HEK293 (cell line): ENCODE measurements around the gene TAP2.

ENCODE experiments used
- KLF16 ChIP-seq: fragments of 450-650 bp; formaldehyde crosslinking; IDR thresholded peaks from 2 replicates; pipeline ENCODE4 v1.5.1; 2017; ENCODE audit warnings: missing biosample characterization, missing genetic modification characterization
- OVOL3 ChIP-seq: fragments of 450-650 bp; formaldehyde crosslinking; IDR thresholded peaks from 2 replicates; pipeline ENCODE4 v1.5.1; 2016; ENCODE audit warnings: missing biosample characterization, missing genetic modification characterization
- PRDM1 ChIP-seq: fragments of 450-650 bp; formaldehyde crosslinking; IDR thresholded peaks from 2 replicates; pipeline ENCODE4; 2016; ENCODE audit warnings: missing biosample characterization, missing genetic modification characterization
- REPIN1 ChIP-seq: fragments of 450-650 bp; formaldehyde crosslinking; IDR thresholded peaks from 2 replicates; pipeline ENCODE4 v1.5.1; 2017; ENCODE audit warnings: missing biosample characterization, missing genetic modification characterization, low read depth
- SCRT2 ChIP-seq: fragments of 450-650 bp; formaldehyde crosslinking; IDR thresholded peaks from 2 replicates; pipeline ENCODE4 v1.5.1; 2016; ENCODE audit warnings: missing biosample characterization, missing genetic modification characterization
- ZBTB1 ChIP-seq: fragments of 450-650 bp; formaldehyde crosslinking; IDR thresholded peaks from 2 replicates; pipeline ENCODE4 v1.5.1; 2016; ENCODE audit warnings: missing biosample characterization, missing genetic modification characterization
- ZNF202 ChIP-seq: fragments of 450-650 bp; formaldehyde crosslinking; IDR thresholded peaks from 2 replicates; pipeline ENCODE4 v1.5.1; 2016; ENCODE audit warnings: missing biosample characterization, missing genetic modification characterization, borderline replicate concordance
- ZNF221 ChIP-seq: fragments of 450-650 bp; formaldehyde crosslinking; IDR thresholded peaks from 2 replicates; pipeline ENCODE4 v1.5.1; 2017; ENCODE audit warnings: missing biosample characterization, missing genetic modification characterization, borderline replicate concordance
- ZNF274 ChIP-seq, 2 experiments: fragments of 200-500 bp in 1 of 2; fragments of 450-650 bp in 1 of 2; sonication (Bioruptor generic) in 1 of 2; formaldehyde crosslinking in 1 of 2; IDR thresholded peaks; 2 replicates each; pipeline versions ENCODE4 v1.5.1 to v1.6.1; 2014 to 2016; ENCODE audit warnings: borderline replicate concordance in 1 of 2, inconsistent platforms in 1 of 2, low read length in 1 of 2, missing biosample characterization in 1 of 2, missing genetic modification characterization in 1 of 2
- ZNF354C ChIP-seq: fragments of 450-650 bp; formaldehyde crosslinking; IDR thresholded peaks from 2 replicates; pipeline ENCODE4 v1.5.1; 2016; ENCODE audit warnings: missing biosample characterization, missing genetic modification characterization, low read depth, borderline replicate concordance
- ZNF549 ChIP-seq: fragments of 450-650 bp; IDR thresholded peaks from 2 replicates; pipeline ENCODE4 v1.5.1; 2018; ENCODE audit warnings: missing biosample characterization, missing genetic modification characterization, mild to moderate bottlenecking, inconsistent platforms, moderate library complexity
- ZNF624 ChIP-seq: fragments of 450-650 bp; formaldehyde crosslinking; IDR thresholded peaks from 2 replicates; pipeline ENCODE4 v1.5.1; 2017; ENCODE audit warnings: missing biosample characterization, missing genetic modification characterization
- ZNF626 ChIP-seq: fragments of 450-650 bp; sonication (Bioruptor Pico); formaldehyde crosslinking; IDR thresholded peaks from 2 replicates; pipeline ENCODE4 v1.5.1; 2018; ENCODE audit warnings: missing biosample characterization, missing genetic modification characterization, inconsistent platforms
- ZNF660 ChIP-seq: fragments of 450-650 bp; IDR thresholded peaks from 2 replicates; pipeline ENCODE4 v1.5.1; 2018; ENCODE audit warnings: missing biosample characterization, mild to moderate bottlenecking, missing genetic modification characterization
- ZNF791 ChIP-seq: fragments of 450-650 bp; formaldehyde crosslinking; IDR thresholded peaks from 2 replicates; pipeline ENCODE4 v1.5.1; 2016; ENCODE audit warnings: missing biosample characterization, missing genetic modification characterization
- ZNF830 ChIP-seq: fragments of 450-650 bp; IDR thresholded peaks from 2 replicates; pipeline ENCODE4 v1.5.0; 2018; ENCODE audit warnings: missing biosample characterization, missing genetic modification characterization, low read depth, mild to moderate bottlenecking, moderate library complexity
- ZSCAN16 ChIP-seq: fragments of 450-650 bp; formaldehyde crosslinking; IDR thresholded peaks from 2 replicates; pipeline ENCODE4 v1.5.1; 2016; ENCODE audit warnings: missing biosample characterization, missing genetic modification characterization
- ZSCAN30 ChIP-seq: fragments of 450-650 bp; IDR thresholded peaks from 2 replicates; pipeline ENCODE4 v1.5.1; 2018; ENCODE audit warnings: missing biosample characterization, mild to moderate bottlenecking, missing genetic modification characterization, moderate library complexity
- TF ChIP-seq, protein P1 (sequence below): fragments of 450-650 bp; formaldehyde crosslinking; IDR thresholded peaks from 2 replicates; pipeline ENCODE4 v1.5.1; 2016; ENCODE audit warnings: missing biosample characterization, missing genetic modification characterization, borderline replicate concordance
- TF ChIP-seq, protein P2 (sequence below): fragments of 450-650 bp; formaldehyde crosslinking; IDR thresholded peaks from 2 replicates; pipeline ENCODE4 v1.5.1; 2016; ENCODE audit warnings: missing biosample characterization, missing genetic modification characterization
- TF ChIP-seq, protein P3 (sequence below): fragments of 450-650 bp; formaldehyde crosslinking; IDR thresholded peaks from 2 replicates; pipeline ENCODE4 v1.5.1; 2016; ENCODE audit warnings: missing biosample characterization, missing genetic modification characterization
- TF ChIP-seq, protein P4 (sequence below): fragments of 450-650 bp; formaldehyde crosslinking; IDR thresholded peaks from 2 replicates; pipeline ENCODE4 v1.5.1; 2017; ENCODE audit warnings: missing biosample characterization, missing genetic modification characterization
- TF ChIP-seq, protein P5 (sequence below): fragments of 450-650 bp; formaldehyde crosslinking; IDR thresholded peaks from 2 replicates; pipeline ENCODE4 v1.5.1; 2016; ENCODE audit warnings: missing biosample characterization, missing genetic modification characterization
- TF ChIP-seq, protein P6 (sequence below): fragments of 450-650 bp; formaldehyde crosslinking; IDR thresholded peaks from 2 replicates; pipeline ENCODE4 v1.5.1; 2017; ENCODE audit warnings: missing biosample characterization, missing genetic modification characterization

Gene TAP2

DNA sequence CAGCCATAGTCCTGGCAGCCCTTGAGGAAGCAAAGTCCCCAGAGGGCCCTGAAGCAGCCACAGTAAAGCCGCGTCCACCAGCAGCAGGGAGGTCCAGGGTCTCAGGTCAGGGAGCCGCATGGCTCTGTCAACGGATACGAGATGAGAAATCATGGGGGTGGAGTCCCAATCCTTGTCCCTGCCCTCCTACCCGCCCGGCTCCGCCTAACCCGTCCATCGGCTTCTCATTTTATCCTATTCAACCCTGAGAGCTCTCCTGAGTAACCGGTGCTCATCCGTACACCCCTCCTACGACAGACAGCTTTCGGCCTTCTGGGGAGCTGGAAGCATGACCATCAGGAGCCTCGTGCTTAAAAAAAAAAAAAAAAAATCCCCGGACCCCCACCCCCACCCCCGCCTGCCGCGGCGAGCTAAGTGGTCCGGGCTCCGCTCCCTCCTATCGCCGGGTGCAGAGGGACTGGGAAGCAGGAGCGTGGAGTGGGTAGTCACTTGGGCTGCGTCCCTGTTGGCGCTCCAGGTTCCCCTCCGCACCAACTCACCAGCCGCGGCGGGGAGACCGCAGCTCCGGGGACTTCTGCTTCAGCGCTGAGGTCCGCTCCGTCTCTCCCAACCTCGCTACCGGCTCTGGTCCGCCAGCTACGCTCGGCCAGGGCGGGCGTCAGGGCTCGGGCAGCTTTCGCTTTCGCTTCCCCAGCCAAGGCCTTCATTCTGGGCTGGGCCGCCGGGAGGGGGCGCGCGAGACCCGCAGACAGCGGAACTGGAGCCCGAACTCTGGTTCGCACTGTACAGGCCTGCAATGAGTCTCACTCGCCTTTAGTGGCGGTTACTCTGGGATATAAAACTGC, at the start of gene TAP2 (continued):
- TF ChIP-seq ZNF354C (tag by site-specific recombination) (no peak), ZNF221 (tag by site-specific recombination) (no peak), ZNF624 (tag by site-specific recombination) (no peak), ZSCAN16 (tag by site-specific recombination) (no peak), ZNF791 (no peak), ZNF202 (no peak), ZSCAN30 (tag by site-specific recombination) (peak; percentile 87), REPIN1 (no peak), ZNF660 (peak; percentile 91), ZNF626 (tag by site-specific recombination) (no peak), ZBTB1 (tag by site-specific recombination) (no peak), KLF16 (tag by site-specific recombination) (no peak), OVOL3 (tag by site-specific recombination) (no peak), ZNF830 (tag by site-specific recombination) (no peak), ZNF274 (IDR thresholded peaks at IDR 0.05; ENCODE audit: low read length) (no peak), ZNF274 (tag by site-specific recombination; IDR thresholded peaks at IDR 0.05; ENCODE audit: borderline replicate concordance) (no peak), PRDM1 (tag by site-specific recombination) (peak; percentile 76), ZNF549 (tag by site-specific recombination) (no peak), SCRT2 (tag by site-specific recombination) (no peak)
- TF ChIP-seq, protein P1, sequence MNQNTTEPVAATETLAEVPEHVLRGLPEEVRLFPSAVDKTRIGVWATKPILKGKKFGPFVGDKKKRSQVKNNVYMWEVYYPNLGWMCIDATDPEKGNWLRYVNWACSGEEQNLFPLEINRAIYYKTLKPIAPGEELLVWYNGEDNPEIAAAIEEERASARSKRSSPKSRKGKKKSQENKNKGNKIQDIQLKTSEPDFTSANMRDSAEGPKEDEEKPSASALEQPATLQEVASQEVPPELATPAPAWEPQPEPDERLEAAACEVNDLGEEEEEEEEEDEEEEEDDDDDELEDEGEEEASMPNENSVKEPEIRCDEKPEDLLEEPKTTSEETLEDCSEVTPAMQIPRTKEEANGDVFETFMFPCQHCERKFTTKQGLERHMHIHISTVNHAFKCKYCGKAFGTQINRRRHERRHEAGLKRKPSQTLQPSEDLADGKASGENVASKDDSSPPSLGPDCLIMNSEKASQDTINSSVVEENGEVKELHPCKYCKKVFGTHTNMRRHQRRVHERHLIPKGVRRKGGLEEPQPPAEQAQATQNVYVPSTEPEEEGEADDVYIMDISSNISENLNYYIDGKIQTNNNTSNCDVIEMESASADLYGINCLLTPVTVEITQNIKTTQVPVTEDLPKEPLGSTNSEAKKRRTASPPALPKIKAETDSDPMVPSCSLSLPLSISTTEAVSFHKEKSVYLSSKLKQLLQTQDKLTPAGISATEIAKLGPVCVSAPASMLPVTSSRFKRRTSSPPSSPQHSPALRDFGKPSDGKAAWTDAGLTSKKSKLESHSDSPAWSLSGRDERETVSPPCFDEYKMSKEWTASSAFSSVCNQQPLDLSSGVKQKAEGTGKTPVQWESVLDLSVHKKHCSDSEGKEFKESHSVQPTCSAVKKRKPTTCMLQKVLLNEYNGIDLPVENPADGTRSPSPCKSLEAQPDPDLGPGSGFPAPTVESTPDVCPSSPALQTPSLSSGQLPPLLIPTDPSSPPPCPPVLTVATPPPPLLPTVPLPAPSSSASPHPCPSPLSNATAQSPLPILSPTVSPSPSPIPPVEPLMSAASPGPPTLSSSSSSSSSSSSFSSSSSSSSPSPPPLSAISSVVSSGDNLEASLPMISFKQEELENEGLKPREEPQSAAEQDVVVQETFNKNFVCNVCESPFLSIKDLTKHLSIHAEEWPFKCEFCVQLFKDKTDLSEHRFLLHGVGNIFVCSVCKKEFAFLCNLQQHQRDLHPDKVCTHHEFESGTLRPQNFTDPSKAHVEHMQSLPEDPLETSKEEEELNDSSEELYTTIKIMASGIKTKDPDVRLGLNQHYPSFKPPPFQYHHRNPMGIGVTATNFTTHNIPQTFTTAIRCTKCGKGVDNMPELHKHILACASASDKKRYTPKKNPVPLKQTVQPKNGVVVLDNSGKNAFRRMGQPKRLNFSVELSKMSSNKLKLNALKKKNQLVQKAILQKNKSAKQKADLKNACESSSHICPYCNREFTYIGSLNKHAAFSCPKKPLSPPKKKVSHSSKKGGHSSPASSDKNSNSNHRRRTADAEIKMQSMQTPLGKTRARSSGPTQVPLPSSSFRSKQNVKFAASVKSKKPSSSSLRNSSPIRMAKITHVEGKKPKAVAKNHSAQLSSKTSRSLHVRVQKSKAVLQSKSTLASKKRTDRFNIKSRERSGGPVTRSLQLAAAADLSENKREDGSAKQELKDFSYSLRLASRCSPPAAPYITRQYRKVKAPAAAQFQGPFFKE (tag by site-specific recombination), result no peak
- TF ChIP-seq, protein P2, sequence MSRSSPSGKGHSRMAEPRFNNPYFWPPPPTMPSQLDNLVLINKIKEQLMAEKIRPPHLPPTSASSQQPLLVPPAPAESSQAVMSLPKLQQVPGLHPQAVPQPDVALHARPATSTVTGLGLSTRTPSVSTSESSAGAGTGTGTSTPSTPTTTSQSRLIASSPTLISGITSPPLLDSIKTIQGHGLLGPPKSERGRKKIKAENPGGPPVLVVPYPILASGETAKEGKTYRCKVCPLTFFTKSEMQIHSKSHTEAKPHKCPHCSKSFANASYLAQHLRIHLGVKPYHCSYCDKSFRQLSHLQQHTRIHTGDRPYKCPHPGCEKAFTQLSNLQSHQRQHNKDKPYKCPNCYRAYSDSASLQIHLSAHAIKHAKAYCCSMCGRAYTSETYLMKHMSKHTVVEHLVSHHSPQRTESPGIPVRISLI (tag by site-specific recombination), result no peak; the same call in 1 of the 2 replicates
- TF ChIP-seq, protein P3, sequence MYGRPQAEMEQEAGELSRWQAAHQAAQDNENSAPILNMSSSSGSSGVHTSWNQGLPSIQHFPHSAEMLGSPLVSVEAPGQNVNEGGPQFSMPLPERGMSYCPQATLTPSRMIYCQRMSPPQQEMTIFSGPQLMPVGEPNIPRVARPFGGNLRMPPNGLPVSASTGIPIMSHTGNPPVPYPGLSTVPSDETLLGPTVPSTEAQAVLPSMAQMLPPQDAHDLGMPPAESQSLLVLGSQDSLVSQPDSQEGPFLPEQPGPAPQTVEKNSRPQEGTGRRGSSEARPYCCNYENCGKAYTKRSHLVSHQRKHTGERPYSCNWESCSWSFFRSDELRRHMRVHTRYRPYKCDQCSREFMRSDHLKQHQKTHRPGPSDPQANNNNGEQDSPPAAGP (tag by site-specific recombination), result peak; percentile 61; the same call in 1 of the 2 replicates
- TF ChIP-seq, protein P4, sequence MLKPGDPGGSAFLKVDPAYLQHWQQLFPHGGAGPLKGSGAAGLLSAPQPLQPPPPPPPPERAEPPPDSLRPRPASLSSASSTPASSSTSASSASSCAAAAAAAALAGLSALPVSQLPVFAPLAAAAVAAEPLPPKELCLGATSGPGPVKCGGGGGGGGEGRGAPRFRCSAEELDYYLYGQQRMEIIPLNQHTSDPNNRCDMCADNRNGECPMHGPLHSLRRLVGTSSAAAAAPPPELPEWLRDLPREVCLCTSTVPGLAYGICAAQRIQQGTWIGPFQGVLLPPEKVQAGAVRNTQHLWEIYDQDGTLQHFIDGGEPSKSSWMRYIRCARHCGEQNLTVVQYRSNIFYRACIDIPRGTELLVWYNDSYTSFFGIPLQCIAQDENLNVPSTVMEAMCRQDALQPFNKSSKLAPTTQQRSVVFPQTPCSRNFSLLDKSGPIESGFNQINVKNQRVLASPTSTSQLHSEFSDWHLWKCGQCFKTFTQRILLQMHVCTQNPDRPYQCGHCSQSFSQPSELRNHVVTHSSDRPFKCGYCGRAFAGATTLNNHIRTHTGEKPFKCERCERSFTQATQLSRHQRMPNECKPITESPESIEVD (tag by site-specific recombination), result no peak
- TF ChIP-seq, protein P5, sequence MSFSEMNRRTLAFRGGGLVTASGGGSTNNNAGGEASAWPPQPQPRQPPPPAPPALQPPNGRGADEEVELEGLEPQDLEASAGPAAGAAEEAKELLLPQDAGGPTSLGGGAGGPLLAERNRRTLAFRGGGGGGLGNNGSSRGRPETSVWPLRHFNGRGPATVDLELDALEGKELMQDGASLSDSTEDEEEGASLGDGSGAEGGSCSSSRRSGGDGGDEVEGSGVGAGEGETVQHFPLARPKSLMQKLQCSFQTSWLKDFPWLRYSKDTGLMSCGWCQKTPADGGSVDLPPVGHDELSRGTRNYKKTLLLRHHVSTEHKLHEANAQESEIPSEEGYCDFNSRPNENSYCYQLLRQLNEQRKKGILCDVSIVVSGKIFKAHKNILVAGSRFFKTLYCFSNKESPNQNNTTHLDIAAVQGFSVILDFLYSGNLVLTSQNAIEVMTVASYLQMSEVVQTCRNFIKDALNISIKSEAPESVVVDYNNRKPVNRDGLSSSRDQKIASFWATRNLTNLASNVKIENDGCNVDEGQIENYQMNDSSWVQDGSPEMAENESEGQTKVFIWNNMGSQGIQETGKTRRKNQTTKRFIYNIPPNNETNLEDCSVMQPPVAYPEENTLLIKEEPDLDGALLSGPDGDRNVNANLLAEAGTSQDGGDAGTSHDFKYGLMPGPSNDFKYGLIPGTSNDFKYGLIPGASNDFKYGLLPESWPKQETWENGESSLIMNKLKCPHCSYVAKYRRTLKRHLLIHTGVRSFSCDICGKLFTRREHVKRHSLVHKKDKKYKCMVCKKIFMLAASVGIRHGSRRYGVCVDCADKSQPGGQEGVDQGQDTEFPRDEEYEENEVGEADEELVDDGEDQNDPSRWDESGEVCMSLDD (tag by site-specific recombination), result no peak
- TF ChIP-seq, protein P6, sequence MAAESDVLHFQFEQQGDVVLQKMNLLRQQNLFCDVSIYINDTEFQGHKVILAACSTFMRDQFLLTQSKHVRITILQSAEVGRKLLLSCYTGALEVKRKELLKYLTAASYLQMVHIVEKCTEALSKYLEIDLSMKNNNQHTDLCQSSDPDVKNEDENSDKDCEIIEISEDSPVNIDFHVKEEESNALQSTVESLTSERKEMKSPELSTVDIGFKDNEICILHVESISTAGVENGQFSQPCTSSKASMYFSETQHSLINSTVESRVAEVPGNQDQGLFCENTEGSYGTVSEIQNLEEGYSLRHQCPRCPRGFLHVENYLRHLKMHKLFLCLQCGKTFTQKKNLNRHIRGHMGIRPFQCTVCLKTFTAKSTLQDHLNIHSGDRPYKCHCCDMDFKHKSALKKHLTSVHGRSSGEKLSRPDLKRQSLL (tag by site-specific recombination), result peak; percentile 91
